H1 (cell line): Measurements from ENCODE around the gene TLK2.

Experiments used
- CEBPB ChIP-seq: IDR thresholded peaks from 2 replicates; pipeline ENCODE4 v1.6.1; 2012; ENCODE audit warnings: low read depth, low read length
- CTCF ChIP-seq, 3 experiments: IDR thresholded peaks; 1 replicate in 2 of 3; 2 replicates in 1 of 3; pipeline versions ENCODE4 v1.5.1 to v1.6.1; 2011; ENCODE audit warnings: low read length in 3 of 3, mild to moderate bottlenecking in 3 of 3, inconsistent platforms in 2 of 3, low read depth in 1 of 3, moderate library complexity in 1 of 3; ENCODE audit not compliant: insufficient read depth in 1 of 3; ENCODE audit errors: control extremely low read depth in 1 of 3
- EP300 ChIP-seq, 2 experiments: IDR thresholded peaks; 1 replicate in 1 of 2; 2 replicates in 1 of 2; pipeline ENCODE4 v1.6.1; 2011 to 2012; ENCODE audit warnings: low read depth in 2 of 2, low read length in 2 of 2, mild to moderate bottlenecking in 2 of 2, borderline replicate concordance in 1 of 2, inconsistent platforms in 1 of 2, moderate library complexity in 1 of 2
- EZH2 ChIP-seq: fragments of 200-600 bp; sonication (generic); IDR thresholded peaks from 2 replicates; pipeline ENCODE4 v1.7.1; 2012; ENCODE audit warnings: low read depth, mild to moderate bottlenecking, moderate library complexity, low read length, inconsistent platforms; ENCODE audit not compliant: severe bottlenecking
- JUN ChIP-seq: IDR thresholded peaks from 2 replicates; pipeline ENCODE4 v1.6.1; 2011; ENCODE audit warnings: low read depth, mild to moderate bottlenecking, improper control_type of control experiment, low read length
- NANOG ChIP-seq: IDR thresholded peaks from 2 replicates; pipeline ENCODE4 v1.6.1; 2011; ENCODE audit warnings: low read length, low read depth, mild to moderate bottlenecking, inconsistent platforms; ENCODE audit not compliant: insufficient read depth, poor library complexity, severe bottlenecking
- POLR2A ChIP-seq, 2 experiments: IDR thresholded peaks; 1 replicate in 1 of 2; 2 replicates in 1 of 2; pipeline ENCODE4 v1.6.1; 2011; ENCODE audit warnings: low read depth in 2 of 2, low read length in 2 of 2, mild to moderate bottlenecking in 2 of 2; ENCODE audit errors: control extremely low read depth in 1 of 2
- POU5F1 ChIP-seq: IDR thresholded peaks from 2 replicates; pipeline ENCODE4 v1.6.1; 2011; ENCODE audit warnings: low read depth, mild to moderate bottlenecking, low read length, moderate library complexity
- SP1 ChIP-seq: IDR thresholded peaks from 2 replicates; pipeline ENCODE4 v1.6.1; 2011; ENCODE audit warnings: low read depth, low read length
- SRF ChIP-seq: IDR thresholded peaks from 2 replicates; pipeline ENCODE4 v1.6.1; 2011; ENCODE audit warnings: mild to moderate bottlenecking, low read depth, low read length, moderate library complexity
- TF ChIP-seq, protein P1 (sequence below): IDR thresholded peaks from 2 replicates; pipeline ENCODE4 v1.6.1; 2012; ENCODE audit warnings: inconsistent platforms

- TF ChIP-seq POLR2A (IDR thresholded peaks at IDR 0.05; ENCODE audit: control extremely low read depth in 1 of 2, low read depth in 2 of 2, low read length in 2 of 2) (no peak), NANOG (no peak), EZH2 (no peak), SRF (no peak), CTCF (IDR thresholded peaks at IDR 0.05; ENCODE audit: control extremely low read depth in 1 of 3, insufficient read depth in 1 of 3, low read depth in 1 of 3, low read length in 3 of 3) (no peak), CEBPB (no peak), JUN (no peak), EP300 (IDR thresholded peaks at IDR 0.05; ENCODE audit: borderline replicate concordance in 1 of 2, low read depth in 2 of 2, low read length in 2 of 2) (no peak), POU5F1 (no peak), SP1 (no peak)
- TF ChIP-seq, protein P1, sequence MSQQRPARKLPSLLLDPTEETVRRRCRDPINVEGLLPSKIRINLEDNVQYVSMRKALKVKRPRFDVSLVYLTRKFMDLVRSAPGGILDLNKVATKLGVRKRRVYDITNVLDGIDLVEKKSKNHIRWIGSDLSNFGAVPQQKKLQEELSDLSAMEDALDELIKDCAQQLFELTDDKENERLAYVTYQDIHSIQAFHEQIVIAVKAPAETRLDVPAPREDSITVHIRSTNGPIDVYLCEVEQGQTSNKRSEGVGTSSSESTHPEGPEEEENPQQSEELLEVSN, result no peak
Observed at GRCh38 chr17:62444063-62444462, 34.6 kb upstream of the TLK2 start.
